ENCODE measurements around the gene NHS.

GRCh38 chrX:17588303-17588702 is 213.3 kb downstream of the NHS start:
- TF ChIP-seq HMGXB4 (CRISPR knock-in tag; IDR thresholded peaks at IDR 0.05; ENCODE audit: borderline replicate concordance) (no peak), MAX (IDR thresholded peaks at IDR 0.05) (no peak)

All from A549 (cell line).